ENCODE measurements around the gene CNTNAP5.

CNTNAP5 gene

DNA sequence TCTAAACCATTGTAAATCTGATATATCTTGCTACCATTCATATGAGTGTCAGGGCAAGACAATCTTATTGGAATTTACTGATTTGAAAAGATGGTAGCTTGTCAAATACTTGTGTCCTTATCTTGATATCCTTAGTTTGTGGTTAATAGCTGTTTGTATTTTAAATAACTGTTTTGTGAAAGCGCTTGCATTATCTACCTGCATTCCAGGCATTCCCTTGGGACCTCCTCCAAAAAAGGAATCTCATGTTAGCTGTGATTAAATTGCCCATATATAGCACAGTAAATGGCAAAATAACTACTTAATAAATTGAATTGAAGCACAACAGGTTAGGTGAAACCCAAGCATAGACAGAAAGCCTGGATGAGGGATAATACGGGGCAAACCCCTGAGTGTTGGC is 13.9 kb downstream of the CNTNAP5 start:
- TF ChIP-seq, protein P1, sequence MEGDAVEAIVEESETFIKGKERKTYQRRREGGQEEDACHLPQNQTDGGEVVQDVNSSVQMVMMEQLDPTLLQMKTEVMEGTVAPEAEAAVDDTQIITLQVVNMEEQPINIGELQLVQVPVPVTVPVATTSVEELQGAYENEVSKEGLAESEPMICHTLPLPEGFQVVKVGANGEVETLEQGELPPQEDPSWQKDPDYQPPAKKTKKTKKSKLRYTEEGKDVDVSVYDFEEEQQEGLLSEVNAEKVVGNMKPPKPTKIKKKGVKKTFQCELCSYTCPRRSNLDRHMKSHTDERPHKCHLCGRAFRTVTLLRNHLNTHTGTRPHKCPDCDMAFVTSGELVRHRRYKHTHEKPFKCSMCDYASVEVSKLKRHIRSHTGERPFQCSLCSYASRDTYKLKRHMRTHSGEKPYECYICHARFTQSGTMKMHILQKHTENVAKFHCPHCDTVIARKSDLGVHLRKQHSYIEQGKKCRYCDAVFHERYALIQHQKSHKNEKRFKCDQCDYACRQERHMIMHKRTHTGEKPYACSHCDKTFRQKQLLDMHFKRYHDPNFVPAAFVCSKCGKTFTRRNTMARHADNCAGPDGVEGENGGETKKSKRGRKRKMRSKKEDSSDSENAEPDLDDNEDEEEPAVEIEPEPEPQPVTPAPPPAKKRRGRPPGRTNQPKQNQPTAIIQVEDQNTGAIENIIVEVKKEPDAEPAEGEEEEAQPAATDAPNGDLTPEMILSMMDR (IDR thresholded peaks at IDR 0.05; ENCODE audit: low read depth, low read length, missing control alignments), result no peak
- DNase-seq (ENCODE audit: extremely low read depth, low read depth), result no peak

DNA sequence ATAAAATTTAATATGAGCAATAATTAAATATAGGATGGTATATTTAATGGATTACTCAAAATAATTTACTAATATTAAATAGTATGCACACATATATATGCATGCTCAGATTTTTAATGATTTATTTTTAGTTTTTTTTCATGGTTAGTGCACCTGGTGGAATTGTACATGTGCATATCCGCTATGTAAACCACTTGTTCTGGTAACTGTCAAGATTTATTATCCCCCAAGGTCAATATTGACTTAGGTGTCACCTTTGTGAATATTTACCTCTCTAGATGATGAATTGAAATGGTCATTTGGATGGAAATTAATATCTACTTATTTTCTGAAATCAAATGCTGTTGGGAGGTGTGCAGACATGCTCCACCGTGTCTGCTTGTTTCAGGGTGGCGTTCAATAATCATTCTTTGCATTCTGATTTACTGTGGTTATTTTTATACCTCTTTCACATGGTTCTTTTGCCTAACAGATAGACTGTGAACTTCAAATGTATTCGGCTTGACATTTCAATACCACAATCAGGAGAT is 14.7 kb downstream of the CNTNAP5 start:
- no peak overlapping the region for H3K4me3 ChIP-seq (replicated peaks; ENCODE audit: low read depth, low read length)
- no peak for DNase-seq (ENCODE audit: extremely low read depth, low read depth)
- TF ChIP-seq, protein P1 (IDR thresholded peaks at IDR 0.05; ENCODE audit: low read depth, low read length, missing control alignments), result no peak

More for the DNA sequence above, 13.9 kb downstream of the CNTNAP5 start:
- no peak overlapping the region for H3K4me3 ChIP-seq (replicated peaks; ENCODE audit: low read depth, low read length)

DNA sequence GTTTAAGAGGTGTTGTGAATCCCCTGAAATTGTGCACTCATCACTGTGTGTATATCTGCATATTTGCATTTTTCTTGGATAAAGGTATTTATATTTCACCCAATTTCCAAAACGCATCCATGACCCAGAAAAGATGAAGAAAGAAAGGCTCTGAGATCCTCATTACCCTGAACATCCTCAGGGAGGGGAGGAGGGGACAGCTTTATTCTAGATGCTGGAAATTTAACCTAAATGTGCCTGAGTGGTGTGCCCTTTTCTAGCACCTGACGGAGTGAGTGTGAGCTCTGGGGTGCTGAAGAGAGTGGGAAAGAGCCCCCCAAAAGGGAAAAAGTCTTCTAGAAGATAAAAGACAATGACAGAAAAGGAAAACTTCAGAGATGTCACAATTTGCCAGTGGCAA is 20.8 kb downstream of the CNTNAP5 start:
- TF ChIP-seq, protein P1 (IDR thresholded peaks at IDR 0.05; ENCODE audit: low read depth, low read length, missing control alignments), result no peak
- no peak for DNase-seq (ENCODE audit: extremely low read depth, low read depth)
- H3K4me3 ChIP-seq (replicated peaks; ENCODE audit: low read depth, low read length), result no peak overlapping the region

DNA sequence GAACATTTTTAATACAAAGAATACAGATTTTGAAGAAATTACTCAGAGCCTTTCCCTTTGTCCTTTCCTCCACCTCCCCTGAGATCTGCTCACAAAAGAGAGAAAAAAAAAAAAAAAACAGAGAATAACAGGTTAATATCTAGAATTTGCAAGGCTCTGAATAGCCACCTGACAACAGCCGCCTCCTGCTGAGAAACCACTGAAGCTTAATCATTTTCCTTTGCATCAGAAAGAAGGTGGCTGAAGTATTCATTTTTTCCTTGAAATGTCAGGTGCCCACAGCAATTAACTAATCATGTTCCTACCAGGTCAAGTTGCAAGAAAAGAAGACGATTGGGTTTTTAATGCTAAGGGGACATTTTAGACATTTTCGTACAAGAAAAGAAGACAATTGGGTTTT is 21.2 kb downstream of the CNTNAP5 start:
- DNase-seq (ENCODE audit: extremely low read depth, low read depth), result no peak
- H3K4me3 ChIP-seq (replicated peaks; ENCODE audit: low read depth, low read length), result no peak overlapping the region
- TF ChIP-seq, protein P1 (IDR thresholded peaks at IDR 0.05; ENCODE audit: low read depth, low read length, missing control alignments), result no peak

DNA sequence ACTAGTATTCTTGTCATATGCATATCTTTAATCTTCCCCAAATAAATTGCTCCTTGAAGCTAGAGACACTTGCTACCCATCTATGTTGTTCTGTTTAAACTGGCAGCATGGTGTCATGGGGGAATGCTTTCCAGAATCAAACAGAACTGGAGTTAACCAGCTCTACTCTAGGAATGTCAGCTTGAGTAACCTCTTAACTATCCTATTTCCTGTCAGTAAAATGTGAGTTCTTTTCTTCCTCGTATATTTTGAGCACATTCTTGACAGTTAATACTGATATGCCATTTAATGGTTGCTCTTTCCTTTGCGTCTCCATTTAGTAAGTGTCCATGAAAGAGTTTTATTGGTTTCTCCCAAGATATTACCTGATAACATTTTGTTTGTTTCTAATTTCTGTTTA is 23.0 kb downstream of the CNTNAP5 start:
- no peak for DNase-seq (ENCODE audit: extremely low read depth, low read depth)
- TF ChIP-seq, protein P1 (IDR thresholded peaks at IDR 0.05; ENCODE audit: low read depth, low read length, missing control alignments), result no peak
- H3K4me3 ChIP-seq (replicated peaks; ENCODE audit: low read depth, low read length), result no peak overlapping the region

DNA sequence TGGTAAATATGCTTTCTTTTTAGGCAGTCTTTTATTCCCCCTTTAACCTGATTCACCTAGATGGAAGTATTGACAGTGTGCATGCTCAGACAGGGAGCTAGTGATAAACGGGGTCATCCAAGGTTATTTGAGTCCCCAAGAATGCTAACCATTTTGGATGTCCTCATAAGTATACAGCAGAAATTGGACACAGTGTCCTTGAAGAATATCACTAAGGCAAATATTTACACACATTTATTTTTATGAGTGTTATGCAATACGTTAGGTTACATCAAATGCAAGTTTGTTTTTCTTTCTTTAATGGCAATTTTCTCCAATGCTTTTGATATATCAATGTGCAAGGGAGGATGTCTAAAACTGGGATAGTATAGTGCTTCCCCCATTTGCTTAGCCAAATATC is 23.6 kb downstream of the CNTNAP5 start:
- H3K4me3 ChIP-seq (replicated peaks; ENCODE audit: low read depth, low read length), result no peak overlapping the region
- DNase-seq (ENCODE audit: extremely low read depth, low read depth), result no peak
- TF ChIP-seq, protein P1 (IDR thresholded peaks at IDR 0.05; ENCODE audit: low read depth, low read length, missing control alignments), result no peak

DNA sequence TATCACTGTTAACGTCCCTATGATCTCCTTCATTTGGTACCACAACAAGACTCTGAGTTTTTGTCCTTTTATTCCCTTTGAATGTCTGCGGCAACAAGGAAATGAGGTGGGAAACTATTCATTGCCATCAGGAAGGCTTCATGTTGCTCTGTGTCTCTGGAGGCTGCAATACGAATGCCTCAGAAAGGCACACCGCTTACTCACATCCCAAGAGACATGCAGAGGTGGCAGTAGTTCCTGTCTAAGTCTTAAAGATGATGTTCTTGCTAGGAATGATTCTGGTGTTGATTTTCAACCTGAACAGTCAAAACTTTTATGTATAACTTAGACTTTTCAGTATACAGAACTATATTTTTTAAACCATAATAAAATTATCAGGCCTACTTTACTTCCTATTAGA is 24.0 kb downstream of the CNTNAP5 start:
- no peak for DNase-seq (ENCODE audit: extremely low read depth, low read depth)
- TF ChIP-seq, protein P1 (IDR thresholded peaks at IDR 0.05; ENCODE audit: low read depth, low read length, missing control alignments), result no peak
- no peak overlapping the region for H3K4me3 ChIP-seq (replicated peaks; ENCODE audit: low read depth, low read length)

Data from HFF-Myc (cell line).